Suppressor macrophage treated with lipopolysaccharide for 1 hour (primary cell): Measurements from ENCODE around the gene PALD1.
A peak's percentile ranks its signal among the peaks of the same experiment; 100 is the strongest.
"Not testable (repeated sequence)": the region's sequence is repeated elsewhere in the genome, so short reads cannot be mapped to it uniquely, and the experiment has no call there.

Experiments used
- DNase-seq, 3 donors: peaks; one replicate each; pipeline ENCODE4 v3.0.0-alpha.2; 2020 to 2022

PALD1 gene

GRCh38 chr10:70575874-70576802 is 97.6 kb downstream of the PALD1 start:
- peak; percentile 83 to 89 (median 86) for DNase-seq

DNA sequence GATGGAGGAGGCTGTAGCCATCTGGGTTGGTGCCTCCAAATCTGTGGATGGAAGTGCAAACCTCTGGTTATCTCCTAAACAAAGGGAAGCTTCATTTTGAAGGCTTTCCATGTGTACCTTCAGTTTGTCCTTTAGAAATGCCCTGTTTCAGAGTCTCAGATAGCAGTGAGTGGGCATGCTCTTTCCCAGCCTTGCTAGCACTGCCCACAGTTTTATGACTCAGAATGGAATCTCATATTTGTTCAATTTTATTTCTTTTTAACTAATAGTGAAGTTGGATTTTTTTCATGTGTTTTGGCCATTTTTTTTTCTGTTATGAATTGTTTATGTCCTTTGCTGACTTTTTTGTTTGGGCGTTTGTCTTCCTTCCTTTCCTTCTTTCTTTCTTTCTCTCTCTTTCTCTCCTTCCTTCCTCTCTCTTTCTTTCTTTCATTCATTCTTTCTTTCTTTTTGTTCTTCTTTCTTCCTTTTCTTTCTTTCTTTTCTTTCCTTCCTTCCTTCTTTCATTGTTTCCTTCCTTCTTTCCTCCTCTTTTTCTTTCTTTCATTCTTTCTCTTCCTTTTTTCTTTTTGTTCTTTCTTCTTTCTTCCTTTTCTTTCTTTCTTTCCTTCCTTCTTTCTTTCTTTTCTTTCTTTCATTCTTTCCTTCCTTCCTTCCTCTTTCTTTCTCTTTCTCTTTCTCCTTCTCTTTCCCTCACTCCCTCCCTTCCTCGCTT is 98.4 kb downstream of the PALD1 start:
- DNase-seq, result peak; percentile 57 to 84 (median 77)

DNA sequence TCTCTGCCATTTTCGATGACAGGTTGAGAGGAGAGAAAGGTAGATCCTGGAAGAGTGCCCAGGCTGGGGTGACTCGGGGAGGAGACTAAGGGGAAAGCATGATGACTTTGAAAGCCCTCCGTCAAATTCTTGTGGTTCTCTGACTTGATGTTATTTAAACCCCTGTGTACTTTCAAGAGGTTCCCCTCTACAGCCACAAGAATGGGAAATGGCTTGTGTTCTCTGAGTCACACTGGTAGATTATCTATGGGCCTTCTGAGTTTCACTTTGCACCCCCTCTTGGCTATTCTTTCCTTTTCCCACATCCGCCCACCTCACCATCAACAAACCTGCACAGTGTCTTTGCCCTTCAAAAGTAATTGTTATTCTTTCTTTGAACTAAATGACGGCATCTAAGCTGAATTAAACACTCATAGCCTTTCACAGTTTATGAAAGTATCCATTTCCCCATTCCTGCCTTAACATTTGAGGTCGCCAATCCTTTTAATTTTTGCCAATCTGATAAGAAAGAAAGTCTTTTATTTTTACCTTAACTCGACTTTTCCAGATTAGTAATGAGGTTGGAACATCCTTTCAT is 99.9 kb downstream of the PALD1 start:
- peak; percentile 65 to 79 (median 70) for DNase-seq

- peak in 1 of 3 donors; percentile 34 for DNase-seq
These were observed 100.9 kb downstream of the PALD1 start for GRCh38 chr10:70579234-70580002.

DNA sequence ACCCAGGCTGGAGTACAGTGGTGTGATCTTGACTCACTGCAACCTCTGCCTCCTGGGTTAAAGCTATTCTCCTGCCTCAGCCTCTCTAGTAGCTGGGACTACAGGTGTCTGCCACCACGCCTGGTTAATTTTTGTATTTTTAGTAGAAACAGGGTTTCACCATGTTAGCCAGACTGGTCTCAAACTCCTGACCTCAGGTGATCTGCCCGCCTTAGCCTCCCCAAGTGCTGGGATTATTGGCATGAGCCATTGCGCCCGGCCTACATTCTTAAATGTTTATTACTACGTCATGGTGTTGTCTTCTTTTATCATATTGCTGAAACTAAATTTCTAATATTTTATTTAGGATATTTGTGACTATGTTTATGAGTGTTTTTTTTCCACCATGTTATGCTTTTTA is 102.6 kb downstream of the PALD1 start:
- DNase-seq, result not testable (repeated sequence)

- DNase-seq, result no peak
These were observed 104.5 kb downstream of the PALD1 start for GRCh38 chr10:70582793-70583668.

DNA sequence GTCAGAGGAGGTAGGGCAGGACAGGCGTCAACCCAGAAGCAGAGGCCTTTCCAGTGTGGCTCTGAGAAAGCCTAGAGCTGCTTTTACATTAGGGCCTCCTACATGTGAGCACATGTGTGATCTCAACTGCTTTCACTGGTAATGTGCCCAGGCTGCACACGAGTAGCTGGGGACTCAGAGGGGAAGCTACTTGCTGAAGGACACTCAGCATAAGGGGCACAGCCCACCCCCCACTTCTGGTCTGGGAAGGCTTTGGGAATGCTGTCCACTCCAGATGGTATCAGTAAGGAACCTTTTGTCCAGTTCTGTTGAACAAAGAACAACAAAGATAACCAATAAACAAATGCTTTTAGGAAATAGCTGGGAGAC is 105.1 kb downstream of the PALD1 start:
- DNase-seq, result no peak

- no peak for DNase-seq
These were observed 105.8 kb downstream of the PALD1 start for GRCh38 chr10:70584366-70584765.

- DNase-seq, result peak; percentile 22 to 49 (median 37)
These were observed 106.5 kb downstream of the PALD1 start for GRCh38 chr10:70584909-70585544.

GRCh38 chr10:70585578-70586169 is 107.1 kb downstream of the PALD1 start:
- no peak for DNase-seq

DNA sequence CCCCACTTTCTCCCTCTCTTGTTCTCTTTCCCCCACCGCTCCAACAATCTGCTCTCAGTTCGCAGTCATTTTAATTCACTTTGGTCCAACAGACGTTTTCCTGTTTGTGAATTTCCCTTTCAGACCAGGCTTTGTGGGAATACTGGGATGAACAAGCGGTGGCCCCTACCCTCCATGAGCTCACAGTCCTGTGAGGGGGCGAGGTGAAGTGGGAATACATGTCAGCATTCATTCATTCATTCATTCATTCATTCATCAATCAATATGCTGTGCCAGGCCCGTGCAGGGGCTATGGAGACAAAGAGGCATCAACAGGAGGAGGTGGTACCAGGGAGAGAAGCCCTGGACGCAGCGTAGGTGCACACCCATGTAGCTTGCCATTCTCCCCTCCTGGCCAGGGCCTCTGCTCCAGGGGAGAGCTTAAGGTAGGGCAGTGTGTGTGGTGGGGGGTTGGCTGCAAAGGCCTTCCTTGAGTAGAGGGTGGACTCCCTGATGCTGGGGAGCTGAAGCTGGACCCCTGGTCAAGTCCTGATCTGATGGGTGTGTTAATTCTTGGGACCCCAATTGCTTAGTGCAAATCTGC is 107.9 kb downstream of the PALD1 start:
- no peak for DNase-seq

DNA sequence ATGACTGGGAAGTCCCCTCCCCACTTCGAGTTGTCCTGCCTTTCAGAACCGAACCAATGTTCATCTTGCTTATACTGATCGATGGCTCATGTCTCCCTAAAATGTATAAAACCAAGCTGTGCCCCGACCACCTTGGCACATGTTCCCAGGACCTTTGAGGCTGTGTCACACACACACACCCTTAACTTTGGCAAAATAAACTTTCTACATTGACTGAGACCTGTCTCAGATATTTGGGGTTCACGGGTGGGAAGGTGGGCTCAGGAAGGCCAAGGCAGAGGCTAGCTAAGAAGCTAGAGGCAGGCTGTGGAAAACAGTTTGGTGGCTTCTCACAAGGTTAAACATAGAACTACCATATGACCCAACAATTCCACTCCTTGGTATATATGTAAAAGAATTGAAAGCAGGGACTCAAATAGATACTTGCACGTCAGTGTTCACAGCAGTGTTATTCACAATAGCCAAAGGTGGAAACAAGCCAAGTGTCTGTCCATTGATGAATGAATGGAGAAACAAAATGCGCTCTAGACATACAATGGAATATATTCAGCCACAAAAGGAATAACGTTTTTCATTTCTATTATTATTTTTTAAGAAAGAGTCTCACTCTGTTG is 108.6 kb downstream of the PALD1 start:
- DNase-seq, result no peak

GRCh38 chr10:70588255-70588654 is 109.7 kb downstream of the PALD1 start:
- DNase-seq, result peak; percentile 80 to 84 (median 83)

- no peak for DNase-seq
These were observed 110.4 kb downstream of the PALD1 start for GRCh38 chr10:70588859-70589570.

GRCh38 chr10:70589762-70590654 is 111.4 kb downstream of the PALD1 start:
- DNase-seq, result peak; percentile 48 to 64 (median 50)

DNA sequence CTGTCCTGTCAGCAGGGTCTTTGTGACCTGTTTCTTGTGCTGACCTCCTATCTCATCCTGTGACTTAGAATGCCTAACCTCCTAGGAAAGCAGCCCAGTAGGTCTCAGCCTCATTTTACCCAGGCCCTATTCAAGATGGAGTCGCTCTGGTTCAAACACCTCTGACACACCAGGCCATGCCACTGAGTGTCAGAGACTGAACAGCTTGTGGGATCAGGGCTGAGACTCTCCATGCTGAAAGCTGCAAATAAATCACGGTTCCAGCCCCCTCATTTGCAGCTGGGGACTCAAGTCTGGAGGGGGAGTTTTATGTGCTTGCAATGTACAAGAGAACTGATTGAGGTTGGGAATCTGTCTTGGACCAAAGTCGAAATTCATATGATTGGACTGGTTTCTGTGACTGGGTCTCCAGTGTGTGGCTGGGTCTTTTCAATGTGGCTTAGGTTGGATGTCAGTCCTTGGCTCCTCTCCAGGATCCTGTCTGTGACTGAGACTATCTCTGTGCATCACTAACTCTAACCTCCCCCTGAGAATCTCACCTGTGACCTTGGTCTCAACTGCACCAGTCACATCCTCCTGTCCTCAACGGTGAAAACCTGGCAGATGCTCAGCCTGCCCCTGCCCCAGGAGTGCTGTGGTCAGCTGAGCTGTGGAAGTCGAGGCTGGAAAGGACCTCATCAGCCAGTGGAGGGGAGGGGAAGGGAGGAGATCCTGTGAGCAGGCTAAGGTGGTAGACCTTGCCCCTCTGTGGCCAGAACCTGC is 112.3 kb downstream of the PALD1 start:
- DNase-seq, result no peak

DNA sequence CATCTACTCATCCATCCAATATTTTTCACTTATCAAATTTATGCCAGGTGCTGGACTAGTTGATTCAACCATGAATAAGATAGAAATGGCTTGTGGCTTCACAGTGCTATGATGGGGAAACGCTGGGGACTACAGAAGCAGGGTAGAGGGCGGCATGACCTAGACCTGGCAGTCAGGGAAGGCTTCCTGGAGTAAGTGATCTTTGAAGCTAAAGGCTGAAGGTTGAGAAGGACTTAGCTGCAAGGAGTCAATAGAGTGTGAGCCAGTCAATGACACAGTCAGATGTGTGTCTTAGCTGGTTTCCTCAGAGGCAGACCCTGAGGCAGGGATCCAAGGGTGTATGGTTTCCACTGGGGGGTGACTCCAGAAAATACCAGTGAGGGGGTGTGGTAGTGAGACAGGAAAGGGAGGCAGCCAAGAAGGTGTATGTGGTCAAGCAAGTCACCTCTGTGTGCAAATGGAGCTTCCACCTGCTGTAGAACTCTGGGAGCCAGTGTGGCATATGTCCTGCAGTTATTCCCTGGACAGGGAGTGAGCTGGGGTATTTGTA is 113.7 kb downstream of the PALD1 start:
- no peak for DNase-seq
